Stomach (tissue), 9 donors: ENCODE measurements around the gene CDKL1. TPM values are rescaled to one million over a fixed set of nuclear protein-coding genes. Genes with fewer than 3 reads are reported as not detected.
"Not testable (repeated sequence)": the region's sequence is repeated elsewhere in the genome, so short reads cannot be mapped to it uniquely, and the experiment has no call there.

Experiments used
- DNase-seq, 2 donors: peaks; one replicate each; pipeline versions ENCODE4 v3.0.0 to v3.0.0-alpha.2; 2013 to 2019
- H3K27ac ChIP-seq, 5 donors: fragments of 200-600 bp in 4 of 5; sonication (generic) in 4 of 5; one replicate each; pipeline ENCODE4 v1.5.1; 2013 to 2019; ENCODE audit warnings: mild to moderate bottlenecking in 1 of 5, moderate library complexity in 1 of 5
- H3K27me3 ChIP-seq, 3 donors: fragments of 200-600 bp; sonication (generic); one replicate each; pipeline ENCODE4 v1.5.1; 2017 to 2019; ENCODE audit warnings: mixed run types in 1 of 3
- H3K36me3 ChIP-seq, 4 donors: fragments of 200-600 bp; sonication (generic); 1 replicate in 3 of 4; 2 replicates in 1 of 4; pipeline ENCODE4 v1.5.1; 2016 to 2019
- H3K4me1 ChIP-seq, 4 donors: fragments of 200-600 bp; sonication (generic); one replicate each; pipeline ENCODE4 v1.5.1; 2016 to 2019
- H3K4me3 ChIP-seq, 4 donors: fragments of 200-600 bp; sonication (generic) in 3 of 4; one replicate each; pipeline ENCODE4 v1.5.1; 2016 to 2019; ENCODE audit warnings: mild to moderate bottlenecking in 1 of 4
- H3K9me3 ChIP-seq, 4 donors: fragments of 200-600 bp; sonication (generic); one replicate each; pipeline ENCODE4 v1.5.1; 2016 to 2019
- CTCF ChIP-seq, 7 experiments: fragments of 450-650 bp in 4 of 7; fragments of 200-600 bp in 3 of 7; sonication (generic) in 3 of 7; IDR thresholded peaks; one replicate each; pipeline ENCODE4 v1.5.1; 2016 to 2019; ENCODE audit warnings: antibody characterized with exemption in 7 of 7, control low read depth in 2 of 7, mild to moderate bottlenecking in 1 of 7
- EP300 ChIP-seq: sonication (generic); formaldehyde crosslinking; IDR thresholded peaks from one replicate; pipeline ENCODE4 v1.6.1; 2017; ENCODE audit warnings: antibody characterized with exemption
- POLR2A ChIP-seq, 4 donors: fragments of 450-650 bp; IDR thresholded peaks; one replicate each; pipeline ENCODE4 v1.6.1; 2016; ENCODE audit warnings: antibody characterized with exemption in 4 of 4, control low read depth in 2 of 4, mild to moderate bottlenecking in 1 of 4, moderate library complexity in 1 of 4
- POLR2AphosphoS5 ChIP-seq, 3 donors: sonication (generic); formaldehyde crosslinking; IDR thresholded peaks; one replicate each; pipeline ENCODE4 v1.6.1; 2016; ENCODE audit warnings: antibody characterized with exemption in 3 of 3
- WGBS, 5 donors: extraction: QIAGEN DNeasy Blood & Tissue Kit in 3 of 5; methylation state at CpG; one replicate each; pipeline versions ENCODE4 v1.1.5 to v1.1.7; 2013 to 2018; 5-methylcytosine and 5-hydroxymethylcytosine counted together
- intact Hi-C: fragments of 100-400 bp; cut with DNase I; formaldehyde crosslinking; loops from one replicate; pipeline ENCODE4 v1.15.1; 2023; ENCODE audit warnings: low total_unique reads
- polyA plus RNA-seq, 3 donors: library from polyadenylated mRNA; stranded (reverse); fragments of 200-250 nt; gene quantifications; one replicate each; pipeline ENCODE4 v1.2.3, GENCODE V29; 2013
- total RNA-seq, 5 donors: library from RNA; depleted of rRNA; stranded (reverse); fragments of >200 nt; gene quantifications; one replicate each; pipeline versions ENCODE4 v1.1.0 to v1.2.3, GENCODE V29; 2014 to 2016
- donor health status: healthy with polysubstance abuse.
- donor health status: Bipolar disorder and iron deficiency.
- donor health status: healthy.

The CDKL1 gene
- total and polyA plus RNA-seq, 8 donors = 0.61 to 174 (median 1.4) TPM; not detected in 1

- peak overlapping the region in 2 of 5 donors; percentile 2 to 33 for H3K27ac ChIP-seq
- no peak for DNase-seq
- WGBS, 5 donors = 35 to 79% (median 58%) methylated on average over 3 of the region's 3 CpGs
- TF ChIP-seq CTCF (IDR thresholded peaks at IDR 0.05) (no peak), POLR2A (IDR thresholded peaks at IDR 0.05) (no peak), EP300 (no peak), POLR2AphosphoS5 (IDR thresholded peaks at IDR 0.05) (no peak)
- peaks cover 0 to 5% (median 1%) of the 10 kb centered on the region in 4 donors for H3K36me3 ChIP-seq
- peaks cover 4 to 32% (median 27%) of the 10 kb centered on the region in 4 donors for H3K4me1 ChIP-seq
- no peaks in the 10 kb centered on the region for H3K9me3 ChIP-seq
- no peaks in the 10 kb centered on the region for H3K27me3 ChIP-seq
- intact Hi-C loops = no loop called here
- no peak overlapping the region for H3K4me3 ChIP-seq
Measured at GRCh38 chr14:50360093-50360492, 36.6 kb downstream of the CDKL1 start.

GRCh38 chr14:50359631-50360030 is 37.0 kb downstream of the CDKL1 start:
- TF ChIP-seq EP300 (no peak), POLR2AphosphoS5 (IDR thresholded peaks at IDR 0.05) (no peak), POLR2A (IDR thresholded peaks at IDR 0.05) (no peak)
- no peak overlapping the region for H3K4me3 ChIP-seq
- peaks cover 4 to 31% (median 25%) of the 10 kb centered on the region in 4 donors for H3K4me1 ChIP-seq
- intact Hi-C loops = no loop called here
- H3K27ac ChIP-seq = no peak overlapping the region
- no peak for DNase-seq
- peaks cover 0 to 5% (median 1%) of the 10 kb centered on the region in 4 donors for H3K36me3 ChIP-seq
- WGBS, 5 donors = 22 to 61% (median 47%) methylated on average over 5 of the region's 5 CpGs
- no peaks in the 10 kb centered on the region for H3K9me3 ChIP-seq
- no peaks in the 10 kb centered on the region for H3K27me3 ChIP-seq

GRCh38 chr14:50357753-50358395 is 38.8 kb downstream of the CDKL1 start:
- DNase-seq = no peak
- no peaks in the 10 kb centered on the region for H3K27me3 ChIP-seq
- H3K4me3 ChIP-seq = no peak overlapping the region
- H3K9me3 ChIP-seq = no peaks in the 10 kb centered on the region
- H3K4me1 ChIP-seq = peaks cover 0 to 13% (median 10%) of the 10 kb centered on the region in 4 donors
- 79 to 84% (median 82%) methylated on average over 4 of the region's 4 CpGs for WGBS, 5 donors
- TF ChIP-seq EP300 = no peak
- no peak for TF ChIP-seq POLR2AphosphoS5 (IDR thresholded peaks at IDR 0.05)
- TF ChIP-seq POLR2A (IDR thresholded peaks at IDR 0.05) = no peak
- TF ChIP-seq CTCF (IDR thresholded peaks at IDR 0.05) = no peak
- no peak overlapping the region for H3K27ac ChIP-seq
- peaks cover 0 to 5% (median 1%) of the 10 kb centered on the region in 4 donors for H3K36me3 ChIP-seq
- intact Hi-C loops = no loop called here

GRCh38 chr14:50357124-50357523 is 39.6 kb downstream of the CDKL1 start:
- H3K9me3 ChIP-seq = no peaks in the 10 kb centered on the region
- intact Hi-C loops = no loop called here
- 76 to 92% (median 85%) methylated on average over 6 of the region's 6 CpGs for WGBS, 5 donors

GRCh38 chr14:50356283-50356682 is 40.4 kb downstream of the CDKL1 start:
- H3K27me3 ChIP-seq, intact Hi-C loops, H3K27ac ChIP-seq, H3K4me3 ChIP-seq, DNase-seq, H3K36me3 ChIP-seq, H3K9me3 ChIP-seq: not testable (repeated sequence)
- WGBS, 5 donors = 90 to 92% (median 90%) methylated on average over 3 of the region's 3 CpGs
- H3K4me1 ChIP-seq = peaks cover 0 to 11% (median 7%) of the 10 kb centered on the region in 4 donors

More at GRCh38 chr14:50357124-50357523, 39.6 kb downstream of the CDKL1 start:
- DNase-seq = no peak
- no peaks in the 10 kb centered on the region for H3K27me3 ChIP-seq
- no peak for TF ChIP-seq POLR2A (IDR thresholded peaks at IDR 0.05)
- no peak for TF ChIP-seq EP300
- no peak for TF ChIP-seq CTCF (IDR thresholded peaks at IDR 0.05)
- no peak for TF ChIP-seq POLR2AphosphoS5 (IDR thresholded peaks at IDR 0.05)
- H3K27ac ChIP-seq = no peak overlapping the region
- peaks cover 0 to 11% (median 8%) of the 10 kb centered on the region in 4 donors for H3K4me1 ChIP-seq
- peaks cover 0 to 5% (median 1%) of the 10 kb centered on the region in 4 donors for H3K36me3 ChIP-seq
- no peak overlapping the region for H3K4me3 ChIP-seq
